Measurements from ENCODE around the gene FAF2.
"Not testable (repeated sequence)": the region's sequence is repeated elsewhere in the genome, so short reads cannot be mapped to it uniquely, and the experiment has no call there.

The FAF2 gene

GRCh38 chr5:176545388-176545736, 97.2 kb downstream of the FAF2 start:
- DNase-seq (ENCODE audit: low read depth) = no peak

GRCh38 chr5:176545737-176546509, 97.7 kb downstream of the FAF2 start:
- no peak for DNase-seq (ENCODE audit: low read depth)

- DNase-seq (ENCODE audit: low read depth) = no peak
These were observed 99.6 kb downstream of the FAF2 start for GRCh38 chr5:176547802-176548201.

GRCh38 chr5:176548967-176549444, 100.8 kb downstream of the FAF2 start, which contains the start of gene CDHR2:
Gene CDHR2, plus strand, starts transcription at chr5:176549342. Its CDS starts 16,011 bp downstream, at chr5:176565353.
- no peak for DNase-seq (ENCODE audit: low read depth)

- DNase-seq (ENCODE audit: low read depth) = no peak
These were observed 101.7 kb downstream of the FAF2 start for GRCh38 chr5:176549871-176550270.

- no peak for DNase-seq (ENCODE audit: low read depth)
These were observed 102.2 kb downstream of the FAF2 start for GRCh38 chr5:176550275-176550831.

- DNase-seq (ENCODE audit: low read depth) = not testable (repeated sequence)
These were observed 102.8 kb downstream of the FAF2 start for GRCh38 chr5:176550937-176551336.

- no peak for DNase-seq (ENCODE audit: low read depth)
These were observed 104.2 kb downstream of the FAF2 start for GRCh38 chr5:176552332-176552869.

GRCh38 chr5:176553260-176554085, 105.3 kb downstream of the FAF2 start:
- no peak for DNase-seq (ENCODE audit: low read depth)

- no peak for DNase-seq (ENCODE audit: low read depth)
These were observed 109.7 kb downstream of the FAF2 start for GRCh38 chr5:176557846-176558245.

Data from activated T-cell treated with anti-CD3 and anti-CD28 coated beads for 24 hours (primary cell).